NCI-H1092 treated with DMSO at 0.1 percent for 48 hours (cell line): ENCODE measurements around the gene CARM1.
"Not testable (repeated sequence)": the region's sequence is repeated elsewhere in the genome, so short reads cannot be mapped to it uniquely, and the experiment has no call there.

Experiments
- DNase-seq: peaks from one replicate; lab custom pipeline; 2025; lab: John Stamatoyannopoulos, UW

CARM1 gene

GRCh38 chr19:10928563-10929401, 57.4 kb downstream of the CARM1 start, which contains the start of the genes TIMM29 and YIPF2:
Gene TIMM29, plus strand, starts transcription at chr19:10928811. Its CDS starts 12 bp downstream, at chr19:10928823.
Gene YIPF2, minus strand, starts transcription at chr19:10928639. Its CDS starts 229 bp downstream, at chr19:10928410.
- peak; percentile 98 for DNase-seq

- no peak for DNase-seq
Observed at GRCh38 chr19:10929402-10929794, 58.0 kb downstream of the CARM1 start.

- no peak for DNase-seq
Observed at GRCh38 chr19:10935371-10936059, 64.2 kb downstream of the CARM1 start.

- peak; percentile 84 for DNase-seq
Observed at GRCh38 chr19:10936661-10937084, 65.3 kb downstream of the CARM1 start.

GRCh38 chr19:10941649-10942048, 70.3 kb downstream of the CARM1 start:
- not testable (repeated sequence) for DNase-seq

GRCh38 chr19:10943412-10943811, 72.1 kb downstream of the CARM1 start:
- DNase-seq: not testable (repeated sequence)

GRCh38 chr19:10945264-10945663, 73.9 kb downstream of the CARM1 start:
- DNase-seq: no peak

GRCh38 chr19:10946958-10947657, 75.8 kb downstream of the CARM1 start:
- no peak for DNase-seq

- DNase-seq: no peak
Observed at GRCh38 chr19:10952809-10953208, 81.5 kb downstream of the CARM1 start.

GRCh38 chr19:10959277-10959968, 88.1 kb downstream of the CARM1 start:
- DNase-seq: not testable (repeated sequence)

GRCh38 chr19:10960314-10961072, 89.1 kb downstream of the CARM1 start, which contains the start of gene SMARCA4:
Gene SMARCA4, plus strand, starts transcription at chr19:10961030. Its CDS starts 23,122 bp downstream, at chr19:10984152.
- peak; percentile 94 for DNase-seq

GRCh38 chr19:10961073-10961860, 89.9 kb downstream of the CARM1 start:
- no peak for DNase-seq

GRCh38 chr19:10962863-10963262, 91.5 kb downstream of the CARM1 start:
- DNase-seq: no peak

- DNase-seq: no peak
Observed at GRCh38 chr19:10963865-10964264, 92.5 kb downstream of the CARM1 start.

GRCh38 chr19:10964903-10965302, 93.5 kb downstream of the CARM1 start:
- DNase-seq: no peak

- DNase-seq: no peak
Observed at GRCh38 chr19:10965398-10965797, 94.0 kb downstream of the CARM1 start.

GRCh38 chr19:10966809-10967208, 95.5 kb downstream of the CARM1 start:
- DNase-seq: no peak

- no peak for DNase-seq
Observed at GRCh38 chr19:10968527-10969135, 97.3 kb downstream of the CARM1 start.

- no peak for DNase-seq
Observed at GRCh38 chr19:10971107-10971726, 99.9 kb downstream of the CARM1 start.
